ENCODE measurements around the gene SH3TC2.

SH3TC2 gene

GRCh38 chr5:149041242-149041641 is 21.6 kb downstream of the SH3TC2 start (continued):
- TF ChIP-seq ZNF223 (tag by site-specific recombination; IDR thresholded peaks at IDR 0.05), result no peak
- TF ChIP-seq, protein P1, sequence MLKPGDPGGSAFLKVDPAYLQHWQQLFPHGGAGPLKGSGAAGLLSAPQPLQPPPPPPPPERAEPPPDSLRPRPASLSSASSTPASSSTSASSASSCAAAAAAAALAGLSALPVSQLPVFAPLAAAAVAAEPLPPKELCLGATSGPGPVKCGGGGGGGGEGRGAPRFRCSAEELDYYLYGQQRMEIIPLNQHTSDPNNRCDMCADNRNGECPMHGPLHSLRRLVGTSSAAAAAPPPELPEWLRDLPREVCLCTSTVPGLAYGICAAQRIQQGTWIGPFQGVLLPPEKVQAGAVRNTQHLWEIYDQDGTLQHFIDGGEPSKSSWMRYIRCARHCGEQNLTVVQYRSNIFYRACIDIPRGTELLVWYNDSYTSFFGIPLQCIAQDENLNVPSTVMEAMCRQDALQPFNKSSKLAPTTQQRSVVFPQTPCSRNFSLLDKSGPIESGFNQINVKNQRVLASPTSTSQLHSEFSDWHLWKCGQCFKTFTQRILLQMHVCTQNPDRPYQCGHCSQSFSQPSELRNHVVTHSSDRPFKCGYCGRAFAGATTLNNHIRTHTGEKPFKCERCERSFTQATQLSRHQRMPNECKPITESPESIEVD (tag by site-specific recombination; IDR thresholded peaks at IDR 0.05), result no peak

- Histone ChIP-seq H3K4me1 (ENCODE audit: control insufficient read depth, insufficient read depth, low read length) (no peaks in the 10 kb centered on the region), H3K9me3 (ENCODE audit: control insufficient read depth, insufficient read depth, low read depth, low read length) (no peaks in the 10 kb centered on the region), H3K27ac (ENCODE audit: extremely low read depth, low read depth, low read length) (no peak overlapping the region), H3K4me3 (ENCODE audit: low read depth, low read length) (no peak overlapping the region), H3K36me3 (ENCODE audit: control insufficient read depth in 2 of 2, insufficient read depth in 1 of 2, low read length in 2 of 2) (no peaks in the 10 kb centered on the region)
- TF ChIP-seq ZNF10 (tag by site-specific recombination; IDR thresholded peaks at IDR 0.05) (no peak), ZNF133 (tag by site-specific recombination; IDR thresholded peaks at IDR 0.05) (no peak), WT1 (tag by site-specific recombination; IDR thresholded peaks at IDR 0.05) (no peak), ZNF76 (tag by site-specific recombination; IDR thresholded peaks at IDR 0.05; ENCODE audit: borderline replicate concordance, low read depth) (no peak), KLF7 (tag by site-specific recombination; IDR thresholded peaks at IDR 0.05; ENCODE audit: borderline replicate concordance) (no peak), ZNF571 (tag by site-specific recombination; IDR thresholded peaks at IDR 0.05) (no peak), ZBTB17 (tag by site-specific recombination; IDR thresholded peaks at IDR 0.05) (no peak), ZNF140 (tag by site-specific recombination; IDR thresholded peaks at IDR 0.05) (no peak), ZNF600 (tag by site-specific recombination; IDR thresholded peaks at IDR 0.05) (no peak), ZNF175 (tag by site-specific recombination; IDR thresholded peaks at IDR 0.05) (no peak)
- TF ChIP-seq, protein P2, sequence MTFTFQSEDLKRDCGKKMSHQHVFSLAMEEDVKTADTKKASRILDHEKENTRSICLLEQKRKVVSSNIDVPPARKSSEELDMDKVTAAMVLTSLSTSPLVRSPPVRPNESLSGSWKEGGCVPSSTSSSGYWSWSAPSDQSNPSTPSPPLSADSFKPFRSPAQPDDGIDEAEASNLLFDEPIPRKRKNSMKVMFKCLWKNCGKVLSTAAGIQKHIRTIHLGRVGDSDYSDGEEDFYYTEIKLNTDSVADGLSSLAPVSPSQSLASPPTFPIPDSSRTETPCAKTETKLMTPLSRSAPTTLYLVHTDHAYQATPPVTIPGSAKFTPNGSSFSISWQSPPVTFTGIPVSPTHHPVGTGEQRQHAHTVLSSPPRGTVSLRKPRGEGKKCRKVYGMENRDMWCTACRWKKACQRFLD (tag by site-specific recombination; IDR thresholded peaks at IDR 0.05), result no peak
- POLR2A ChIA-PET, result no interaction called here
- CTCF ChIA-PET, result interaction anchor here (14.9 kb wide), 1 partner anchor 303 kb away, joined by 489 read pairs; no protein-coding TSS in a partner anchor
Observed at GRCh38 chr5:149040421-149040820, 22.4 kb downstream of the SH3TC2 start.

GRCh38 chr5:149039506-149039905 is 23.4 kb downstream of the SH3TC2 start:
- ChIA-PET POLR2A (no interaction called here), CTCF (interaction anchor here (1.0 to 14.9 kb wide), 5 partner anchors 16 to 302 kb away, joined by 3 to 489 read pairs (median 60); no protein-coding TSS in a partner anchor)
- Histone ChIP-seq H3K9me3 (ENCODE audit: control insufficient read depth, insufficient read depth, low read depth, low read length) (no peaks in the 10 kb centered on the region), H3K27ac (ENCODE audit: extremely low read depth, low read depth, low read length) (no peak overlapping the region), H3K4me3 (ENCODE audit: low read depth, low read length) (no peak overlapping the region), H3K4me1 (ENCODE audit: control insufficient read depth, insufficient read depth, low read length) (no peaks in the 10 kb centered on the region), H3K36me3 (ENCODE audit: control insufficient read depth in 2 of 2, insufficient read depth in 1 of 2, low read length in 2 of 2) (no peaks in the 10 kb centered on the region)
- TF ChIP-seq, protein P3, sequence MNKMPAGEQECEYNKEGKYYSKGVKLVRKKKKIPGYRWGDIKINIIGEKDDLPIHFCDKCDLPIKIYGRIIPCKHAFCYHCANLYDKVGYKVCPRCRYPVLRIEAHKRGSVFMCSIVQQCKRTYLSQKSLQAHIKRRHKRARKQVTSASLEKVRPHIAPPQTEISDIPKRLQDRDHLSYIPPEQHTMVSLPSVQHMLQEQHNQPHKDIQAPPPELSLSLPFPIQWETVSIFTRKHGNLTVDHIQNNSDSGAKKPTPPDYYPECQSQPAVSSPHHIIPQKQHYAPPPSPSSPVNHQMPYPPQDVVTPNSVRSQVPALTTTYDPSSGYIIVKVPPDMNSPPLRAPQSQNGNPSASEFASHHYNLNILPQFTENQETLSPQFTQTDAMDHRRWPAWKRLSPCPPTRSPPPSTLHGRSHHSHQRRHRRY (tag by site-specific recombination; IDR thresholded peaks at IDR 0.05), result no peak
- TF ChIP-seq ZNF521 (tag by site-specific recombination; IDR thresholded peaks at IDR 0.05) (no peak), ZNF558 (tag by site-specific recombination; IDR thresholded peaks at IDR 0.05) (no peak), SCRT1 (tag by site-specific recombination; IDR thresholded peaks at IDR 0.05; ENCODE audit: borderline replicate concordance) (no peak), ZNF341 (tag by site-specific recombination; IDR thresholded peaks at IDR 0.05; ENCODE audit: low read depth) (no peak), ZNF302 (tag by site-specific recombination; IDR thresholded peaks at IDR 0.05; ENCODE audit: low read depth) (no peak)
- TF ChIP-seq, protein P4, sequence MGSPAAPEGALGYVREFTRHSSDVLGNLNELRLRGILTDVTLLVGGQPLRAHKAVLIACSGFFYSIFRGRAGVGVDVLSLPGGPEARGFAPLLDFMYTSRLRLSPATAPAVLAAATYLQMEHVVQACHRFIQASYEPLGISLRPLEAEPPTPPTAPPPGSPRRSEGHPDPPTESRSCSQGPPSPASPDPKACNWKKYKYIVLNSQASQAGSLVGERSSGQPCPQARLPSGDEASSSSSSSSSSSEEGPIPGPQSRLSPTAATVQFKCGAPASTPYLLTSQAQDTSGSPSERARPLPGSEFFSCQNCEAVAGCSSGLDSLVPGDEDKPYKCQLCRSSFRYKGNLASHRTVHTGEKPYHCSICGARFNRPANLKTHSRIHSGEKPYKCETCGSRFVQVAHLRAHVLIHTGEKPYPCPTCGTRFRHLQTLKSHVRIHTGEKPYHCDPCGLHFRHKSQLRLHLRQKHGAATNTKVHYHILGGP (tag by site-specific recombination; IDR thresholded peaks at IDR 0.05), result no peak
- TF ChIP-seq, protein P5, sequence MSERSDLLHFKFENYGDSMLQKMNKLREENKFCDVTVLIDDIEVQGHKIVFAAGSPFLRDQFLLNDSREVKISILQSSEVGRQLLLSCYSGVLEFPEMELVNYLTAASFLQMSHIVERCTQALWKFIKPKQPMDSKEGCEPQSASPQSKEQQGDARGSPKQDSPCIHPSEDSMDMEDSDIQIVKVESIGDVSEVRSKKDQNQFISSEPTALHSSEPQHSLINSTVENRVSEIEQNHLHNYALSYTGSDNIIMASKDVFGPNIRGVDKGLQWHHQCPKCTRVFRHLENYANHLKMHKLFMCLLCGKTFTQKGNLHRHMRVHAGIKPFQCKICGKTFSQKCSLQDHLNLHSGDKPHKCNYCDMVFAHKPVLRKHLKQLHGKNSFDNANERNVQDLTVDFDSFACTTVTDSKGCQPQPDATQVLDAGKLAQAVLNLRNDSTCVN (tag by site-specific recombination; optimal IDR thresholded peaks at IDR 0.05), result no peak
- TF ChIP-seq, protein P6, sequence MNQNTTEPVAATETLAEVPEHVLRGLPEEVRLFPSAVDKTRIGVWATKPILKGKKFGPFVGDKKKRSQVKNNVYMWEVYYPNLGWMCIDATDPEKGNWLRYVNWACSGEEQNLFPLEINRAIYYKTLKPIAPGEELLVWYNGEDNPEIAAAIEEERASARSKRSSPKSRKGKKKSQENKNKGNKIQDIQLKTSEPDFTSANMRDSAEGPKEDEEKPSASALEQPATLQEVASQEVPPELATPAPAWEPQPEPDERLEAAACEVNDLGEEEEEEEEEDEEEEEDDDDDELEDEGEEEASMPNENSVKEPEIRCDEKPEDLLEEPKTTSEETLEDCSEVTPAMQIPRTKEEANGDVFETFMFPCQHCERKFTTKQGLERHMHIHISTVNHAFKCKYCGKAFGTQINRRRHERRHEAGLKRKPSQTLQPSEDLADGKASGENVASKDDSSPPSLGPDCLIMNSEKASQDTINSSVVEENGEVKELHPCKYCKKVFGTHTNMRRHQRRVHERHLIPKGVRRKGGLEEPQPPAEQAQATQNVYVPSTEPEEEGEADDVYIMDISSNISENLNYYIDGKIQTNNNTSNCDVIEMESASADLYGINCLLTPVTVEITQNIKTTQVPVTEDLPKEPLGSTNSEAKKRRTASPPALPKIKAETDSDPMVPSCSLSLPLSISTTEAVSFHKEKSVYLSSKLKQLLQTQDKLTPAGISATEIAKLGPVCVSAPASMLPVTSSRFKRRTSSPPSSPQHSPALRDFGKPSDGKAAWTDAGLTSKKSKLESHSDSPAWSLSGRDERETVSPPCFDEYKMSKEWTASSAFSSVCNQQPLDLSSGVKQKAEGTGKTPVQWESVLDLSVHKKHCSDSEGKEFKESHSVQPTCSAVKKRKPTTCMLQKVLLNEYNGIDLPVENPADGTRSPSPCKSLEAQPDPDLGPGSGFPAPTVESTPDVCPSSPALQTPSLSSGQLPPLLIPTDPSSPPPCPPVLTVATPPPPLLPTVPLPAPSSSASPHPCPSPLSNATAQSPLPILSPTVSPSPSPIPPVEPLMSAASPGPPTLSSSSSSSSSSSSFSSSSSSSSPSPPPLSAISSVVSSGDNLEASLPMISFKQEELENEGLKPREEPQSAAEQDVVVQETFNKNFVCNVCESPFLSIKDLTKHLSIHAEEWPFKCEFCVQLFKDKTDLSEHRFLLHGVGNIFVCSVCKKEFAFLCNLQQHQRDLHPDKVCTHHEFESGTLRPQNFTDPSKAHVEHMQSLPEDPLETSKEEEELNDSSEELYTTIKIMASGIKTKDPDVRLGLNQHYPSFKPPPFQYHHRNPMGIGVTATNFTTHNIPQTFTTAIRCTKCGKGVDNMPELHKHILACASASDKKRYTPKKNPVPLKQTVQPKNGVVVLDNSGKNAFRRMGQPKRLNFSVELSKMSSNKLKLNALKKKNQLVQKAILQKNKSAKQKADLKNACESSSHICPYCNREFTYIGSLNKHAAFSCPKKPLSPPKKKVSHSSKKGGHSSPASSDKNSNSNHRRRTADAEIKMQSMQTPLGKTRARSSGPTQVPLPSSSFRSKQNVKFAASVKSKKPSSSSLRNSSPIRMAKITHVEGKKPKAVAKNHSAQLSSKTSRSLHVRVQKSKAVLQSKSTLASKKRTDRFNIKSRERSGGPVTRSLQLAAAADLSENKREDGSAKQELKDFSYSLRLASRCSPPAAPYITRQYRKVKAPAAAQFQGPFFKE (tag by site-specific recombination; IDR thresholded peaks at IDR 0.05; ENCODE audit: borderline replicate concordance), result no peak

Data from HEK293 (cell line).